Body of pancreas (tissue), 4 donors: Measurements from ENCODE around the gene BRD4.

Source experiments
- POLR2A ChIP-seq, 3 donors: fragments of 450-650 bp; IDR thresholded peaks; one replicate each; pipeline ENCODE4 v1.6.1; 2016; ENCODE audit warnings: antibody characterized with exemption in 3 of 3, mild to moderate bottlenecking in 2 of 3
- TF ChIP-seq, protein P1 (sequence below), 7 experiments: fragments of 450-650 bp in 4 of 7; fragments of 200-600 bp in 3 of 7; sonication (generic) in 3 of 7; IDR thresholded peaks; one replicate each; pipeline ENCODE4 v1.5.1; 2016 to 2019; ENCODE audit warnings: antibody characterized with exemption in 7 of 7

DNA sequence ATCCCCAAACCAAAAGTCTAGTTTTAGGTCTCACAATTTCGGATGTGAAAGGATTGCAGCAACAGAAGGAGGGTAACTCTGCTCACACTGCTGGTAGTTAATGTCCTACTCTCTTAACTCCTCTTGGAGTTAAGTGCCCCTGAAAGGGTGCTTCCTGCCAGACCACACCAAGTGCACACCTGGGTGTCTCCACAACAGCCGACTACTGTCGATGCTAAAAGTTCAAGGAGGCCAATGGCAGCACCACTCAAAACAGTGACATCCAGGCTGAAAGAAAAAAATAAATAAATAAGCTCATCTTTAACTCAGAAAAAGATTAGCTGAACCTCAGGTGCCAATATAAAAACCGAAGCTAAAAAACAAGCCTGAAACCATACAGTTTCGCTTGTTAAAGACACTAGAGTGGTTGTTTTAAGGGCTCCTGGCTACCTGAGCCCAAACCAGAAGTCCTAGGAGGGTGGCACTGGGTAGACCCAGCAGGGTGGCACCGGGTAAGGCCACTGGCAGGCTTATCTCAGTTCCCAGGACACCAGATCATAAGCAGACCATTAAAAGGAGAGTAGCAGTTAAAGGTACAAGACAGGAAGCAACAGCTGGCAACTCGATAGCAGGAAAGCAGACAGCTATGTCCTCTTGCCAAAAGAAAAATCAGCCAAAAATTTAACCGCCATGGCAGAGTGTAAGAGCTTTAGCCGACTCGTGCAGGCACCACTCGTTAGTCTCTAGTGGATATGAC is 39.3 kb downstream of the BRD4 start:
- TF ChIP-seq, protein P1, sequence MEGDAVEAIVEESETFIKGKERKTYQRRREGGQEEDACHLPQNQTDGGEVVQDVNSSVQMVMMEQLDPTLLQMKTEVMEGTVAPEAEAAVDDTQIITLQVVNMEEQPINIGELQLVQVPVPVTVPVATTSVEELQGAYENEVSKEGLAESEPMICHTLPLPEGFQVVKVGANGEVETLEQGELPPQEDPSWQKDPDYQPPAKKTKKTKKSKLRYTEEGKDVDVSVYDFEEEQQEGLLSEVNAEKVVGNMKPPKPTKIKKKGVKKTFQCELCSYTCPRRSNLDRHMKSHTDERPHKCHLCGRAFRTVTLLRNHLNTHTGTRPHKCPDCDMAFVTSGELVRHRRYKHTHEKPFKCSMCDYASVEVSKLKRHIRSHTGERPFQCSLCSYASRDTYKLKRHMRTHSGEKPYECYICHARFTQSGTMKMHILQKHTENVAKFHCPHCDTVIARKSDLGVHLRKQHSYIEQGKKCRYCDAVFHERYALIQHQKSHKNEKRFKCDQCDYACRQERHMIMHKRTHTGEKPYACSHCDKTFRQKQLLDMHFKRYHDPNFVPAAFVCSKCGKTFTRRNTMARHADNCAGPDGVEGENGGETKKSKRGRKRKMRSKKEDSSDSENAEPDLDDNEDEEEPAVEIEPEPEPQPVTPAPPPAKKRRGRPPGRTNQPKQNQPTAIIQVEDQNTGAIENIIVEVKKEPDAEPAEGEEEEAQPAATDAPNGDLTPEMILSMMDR (IDR thresholded peaks at IDR 0.05), result no peak
- no peak for TF ChIP-seq POLR2A (IDR thresholded peaks at IDR 0.05)
